ENCODE data around the gene SHLD2.
"Not testable (repeated sequence)": the region's sequence is repeated elsewhere in the genome, so short reads cannot be mapped to it uniquely, and the experiment has no call there.

The SHLD2 gene

DNA sequence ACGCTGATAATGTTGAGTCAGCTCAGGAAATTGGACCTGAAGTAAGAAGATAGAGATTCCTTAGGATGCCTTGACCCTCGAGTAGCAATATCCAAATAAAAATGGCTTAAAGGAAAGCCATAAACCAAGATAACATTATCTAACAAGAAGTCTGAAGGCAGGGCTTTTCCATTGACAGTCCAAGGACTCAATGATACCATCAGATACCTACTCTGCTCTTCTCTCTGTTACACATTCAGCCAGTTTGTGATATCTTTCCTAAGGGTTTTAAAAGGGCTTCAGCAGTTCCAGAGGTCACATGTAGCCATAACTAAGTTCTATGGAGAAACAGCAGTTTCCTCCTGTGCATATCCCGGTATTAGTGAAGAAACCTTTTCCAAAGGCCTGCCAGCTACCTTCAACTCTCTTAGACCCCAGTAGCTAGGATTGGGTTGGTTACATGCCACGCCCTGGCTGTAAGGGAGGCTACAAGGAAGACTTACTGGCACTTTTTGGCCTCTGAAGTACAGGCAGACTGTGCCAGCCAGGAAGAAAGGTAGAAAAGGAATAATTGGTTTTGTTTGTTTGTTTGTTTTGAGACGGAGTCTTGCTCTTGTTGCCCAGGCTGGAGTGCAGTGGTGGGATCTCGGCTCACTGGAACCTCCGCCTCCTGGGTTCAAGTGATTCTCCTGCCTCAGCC, 10.6 kb downstream of the SHLD2 start:
- no peak for DNase-seq (ENCODE audit: low read depth)
- no peak overlapping the region for H3K4me3 ChIP-seq (ENCODE audit: low read length)
- no peak for TF ChIP-seq CTCF (conservative IDR thresholded peaks at IDR 0.05; ENCODE audit: low read depth, low read length)

DNA sequence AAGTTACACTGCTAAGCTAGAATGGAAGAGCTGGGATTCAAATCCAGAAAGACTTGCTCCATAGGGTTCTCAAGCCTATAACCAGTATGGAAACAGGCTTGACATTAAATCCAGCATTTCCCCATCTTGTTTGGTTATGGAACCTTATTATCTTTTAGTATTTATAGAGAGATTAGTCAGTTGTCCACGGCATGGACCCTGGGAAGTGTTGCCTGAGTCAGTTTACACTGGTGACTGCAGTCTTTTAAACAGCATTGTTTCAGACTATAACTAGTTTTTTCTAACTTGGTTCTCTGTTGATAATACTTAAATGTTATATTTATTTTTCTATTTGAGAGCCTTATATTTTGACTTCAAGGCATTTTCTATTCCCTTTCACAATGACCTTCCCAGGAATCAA, 23.1 kb downstream of the SHLD2 start:
- not testable (repeated sequence) for DNase-seq (ENCODE audit: low read depth)

DNA sequence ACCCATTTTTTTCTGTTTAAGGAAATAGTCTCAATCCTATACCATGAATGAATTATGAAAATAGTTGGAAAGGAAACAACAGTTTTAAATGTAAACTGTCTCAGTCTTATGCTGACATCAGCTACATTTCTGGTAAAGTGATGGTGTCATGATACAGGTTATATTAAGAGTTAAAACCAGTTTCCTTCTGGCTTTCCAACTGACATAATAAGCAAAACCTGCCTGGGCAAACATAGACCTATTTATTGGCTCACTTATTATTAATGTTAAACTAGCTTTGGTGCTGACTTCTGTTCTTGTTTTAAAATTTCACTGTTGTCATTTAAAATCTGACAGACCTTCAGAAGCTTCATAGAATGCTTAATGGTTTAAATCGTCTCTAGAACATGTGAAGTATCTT, 24.0 kb downstream of the SHLD2 start:
- DNase-seq (ENCODE audit: low read depth); H3K4me3 ChIP-seq (ENCODE audit: low read length): not testable (repeated sequence)

More for the DNA sequence above, 23.1 kb downstream of the SHLD2 start:
- H3K4me3 ChIP-seq (ENCODE audit: low read length): not testable (repeated sequence)

DNA sequence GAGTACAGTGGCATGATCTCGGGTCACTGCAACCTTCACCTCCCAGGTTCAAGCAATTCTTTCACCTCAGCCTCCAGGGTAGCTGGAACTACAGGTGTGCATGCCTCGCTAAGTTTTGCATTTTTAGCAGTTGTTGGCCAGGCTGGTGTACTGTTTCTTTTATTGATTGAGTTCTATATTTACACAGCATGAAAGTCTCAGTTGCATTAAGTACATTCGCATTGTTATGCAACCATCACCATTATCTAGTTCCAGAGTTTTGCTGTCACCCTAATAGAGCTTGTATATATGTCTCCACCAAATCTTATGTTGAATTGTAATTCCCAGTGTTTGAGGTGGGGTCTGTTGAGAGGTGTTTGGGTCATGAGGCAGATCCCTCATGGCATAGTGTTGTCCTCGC, 28.3 kb downstream of the SHLD2 start:
- H3K4me3 ChIP-seq (ENCODE audit: low read length); DNase-seq (ENCODE audit: low read depth): not testable (repeated sequence)

- DNase-seq (ENCODE audit: low read depth); H3K4me3 ChIP-seq (ENCODE audit: low read length): not testable (repeated sequence)
Observed at GRCh38 chr10:87127048-87127447, 32.0 kb downstream of the SHLD2 start.

- not testable (repeated sequence) for H3K4me3 ChIP-seq (ENCODE audit: low read length); DNase-seq (ENCODE audit: low read depth)
Observed at GRCh38 chr10:87127607-87128156, 32.7 kb downstream of the SHLD2 start.

DNA sequence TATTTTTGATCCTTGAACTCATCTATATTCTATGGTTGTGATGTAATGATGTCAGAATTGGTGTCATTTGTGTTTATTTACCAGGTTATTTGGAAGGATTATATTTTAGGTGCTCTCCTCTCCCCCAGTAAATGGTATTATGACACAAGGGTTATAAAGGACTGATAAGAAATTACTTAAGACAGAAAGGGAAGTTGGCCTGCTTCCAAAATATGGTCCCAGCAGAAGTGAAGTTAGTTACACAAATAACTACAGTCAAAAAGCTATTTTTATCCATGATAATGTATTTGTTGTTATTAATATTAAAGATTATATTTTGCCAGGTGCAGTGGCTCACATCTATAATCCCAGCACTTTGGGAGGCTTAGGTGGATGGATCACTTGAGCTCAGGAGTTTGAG, 37.2 kb downstream of the SHLD2 start:
- DNase-seq (ENCODE audit: low read depth): peak; percentile 15
- H3K4me3 ChIP-seq (ENCODE audit: low read length): not testable (repeated sequence)

DNA sequence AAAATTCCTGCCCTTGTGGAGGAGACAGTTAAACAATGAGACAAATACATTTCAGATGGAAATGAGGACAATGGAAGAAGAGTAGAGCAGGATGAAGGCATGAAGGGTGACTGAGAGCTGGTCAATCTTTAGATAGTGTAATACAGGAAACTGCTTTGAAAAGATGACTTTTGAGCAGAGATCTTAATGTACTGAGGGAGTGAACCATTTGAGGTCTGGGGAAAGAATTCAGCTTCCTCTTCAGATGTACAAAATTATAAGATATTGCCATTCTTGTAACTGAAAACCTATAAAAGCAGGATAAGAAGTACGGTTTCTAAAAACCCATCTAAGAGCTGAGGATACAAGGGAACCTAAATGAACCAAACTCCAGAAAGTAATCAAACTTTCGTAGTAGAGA, 38.9 kb downstream of the SHLD2 start:
- DNase-seq (ENCODE audit: low read depth); H3K4me3 ChIP-seq (ENCODE audit: low read length): not testable (repeated sequence)

DNA sequence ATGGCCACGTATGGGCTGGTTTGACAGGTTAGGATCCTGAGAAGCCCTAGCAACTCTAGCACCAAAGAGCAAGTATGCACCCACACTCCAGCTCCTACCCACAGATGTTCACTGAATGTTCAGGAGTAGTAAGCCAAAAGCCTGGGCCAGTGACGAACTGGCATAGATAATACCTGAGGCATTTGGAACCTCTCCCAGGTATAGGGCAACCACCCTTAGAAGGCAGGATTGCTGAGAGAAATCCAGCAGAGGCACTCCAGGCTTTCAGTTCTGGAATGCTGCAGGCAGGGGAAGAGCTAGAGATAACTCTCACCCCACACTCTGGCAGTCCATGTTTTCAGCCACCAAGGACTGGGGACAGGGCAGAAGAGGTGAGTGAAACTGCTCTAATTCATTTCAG, 39.4 kb downstream of the SHLD2 start:
- DNase-seq (ENCODE audit: low read depth); H3K4me3 ChIP-seq (ENCODE audit: low read length): not testable (repeated sequence)

DNA sequence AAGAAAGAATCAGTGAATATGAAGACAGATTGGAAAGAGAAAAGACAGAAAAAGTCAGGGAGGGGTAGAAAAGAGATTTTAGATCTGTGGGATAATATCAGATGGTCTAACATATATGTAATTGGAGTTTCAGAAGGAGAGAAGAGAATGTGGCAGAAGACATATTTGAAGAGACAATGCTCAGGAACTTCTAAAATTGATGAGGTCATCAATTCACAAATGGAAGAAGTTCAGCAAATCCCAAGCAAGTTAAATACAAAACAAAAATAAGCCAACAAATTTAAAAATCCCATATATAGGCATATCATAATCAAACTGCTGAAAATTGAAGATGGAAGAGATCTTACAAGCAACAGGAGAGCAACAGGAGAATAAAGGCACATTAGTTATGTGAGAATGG, 42.5 kb downstream of the SHLD2 start:
- not testable (repeated sequence) for DNase-seq (ENCODE audit: low read depth); H3K4me3 ChIP-seq (ENCODE audit: low read length)

DNA sequence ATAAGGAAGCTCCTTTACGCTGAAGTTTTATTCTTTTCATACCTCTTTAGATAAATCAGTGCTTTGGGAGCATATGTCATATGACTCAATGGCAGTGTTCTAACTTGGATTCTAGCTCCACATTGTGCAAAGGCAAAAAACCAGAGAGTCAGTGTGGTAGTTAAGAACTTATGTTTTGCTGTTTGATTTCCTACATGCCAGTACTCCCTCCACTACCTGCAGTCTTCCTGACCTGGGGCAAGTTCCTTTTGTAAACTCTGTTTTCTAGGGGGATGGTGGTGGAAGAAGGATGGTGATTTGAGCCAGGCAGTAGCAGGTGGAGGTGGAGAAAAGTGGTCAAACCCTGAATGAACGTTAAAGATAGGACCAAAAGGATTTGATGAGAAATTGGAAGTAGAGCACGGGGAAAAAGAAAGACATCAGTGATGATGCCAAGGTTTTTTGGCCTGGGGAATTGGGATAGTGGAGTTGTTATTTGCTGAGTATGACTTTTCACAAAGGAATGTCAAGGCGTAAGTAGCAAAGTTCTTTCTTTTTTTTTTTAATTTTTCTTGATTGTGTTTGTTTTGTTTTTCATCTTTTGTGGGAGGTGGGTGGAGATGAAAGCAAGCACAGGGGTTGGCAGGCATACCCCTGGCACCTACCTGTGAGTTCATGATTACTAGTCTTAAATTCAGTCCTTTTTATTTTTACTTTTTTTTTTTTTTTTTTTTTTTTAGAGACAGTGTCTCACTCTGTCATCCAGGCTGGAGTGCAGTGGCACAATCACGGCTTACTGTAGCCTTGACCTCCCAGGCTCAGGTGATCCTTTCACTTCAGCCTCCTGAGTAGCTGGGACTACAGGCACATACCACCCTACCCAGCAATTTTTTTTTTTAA, 47.5 kb downstream of the SHLD2 start:
- DNase-seq (ENCODE audit: low read depth); H3K4me3 ChIP-seq (ENCODE audit: low read length): not testable (repeated sequence)

DNA sequence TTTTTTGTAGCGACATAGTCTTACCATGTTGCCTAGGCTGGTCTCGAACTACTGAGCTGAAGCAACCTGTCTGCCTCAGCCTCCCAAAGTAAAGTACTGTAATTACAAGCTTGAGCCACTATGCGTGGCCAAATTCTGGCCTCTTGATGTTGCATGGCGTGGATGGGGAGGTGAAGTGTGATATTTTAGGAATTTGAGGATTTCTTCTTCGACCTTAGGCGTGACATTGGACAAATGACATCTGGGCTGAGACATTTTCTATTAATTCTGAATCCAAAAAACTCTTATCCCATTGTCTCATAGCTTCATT, 48.1 kb downstream of the SHLD2 start:
- DNase-seq (ENCODE audit: low read depth); H3K4me3 ChIP-seq (ENCODE audit: low read length): not testable (repeated sequence)

DNA sequence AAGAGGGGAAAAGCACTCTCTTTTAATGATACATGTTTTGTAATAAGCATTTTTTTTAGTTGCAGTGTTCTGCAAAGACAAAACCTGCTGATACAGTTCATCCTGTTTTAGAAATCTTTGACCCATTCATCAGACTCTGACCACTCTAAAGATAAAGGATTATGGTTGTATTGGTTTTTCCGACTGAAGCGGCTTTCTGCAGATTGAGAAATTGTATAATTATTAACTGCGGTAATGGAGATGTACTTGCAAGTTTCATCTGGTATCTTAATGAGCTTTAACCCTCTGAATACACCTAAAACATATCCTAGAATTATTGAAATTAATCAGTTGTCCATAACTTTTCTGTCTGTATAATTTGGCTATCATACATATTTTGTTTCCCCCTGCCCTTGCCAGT, 50.6 kb downstream of the SHLD2 start:
- not testable (repeated sequence) for DNase-seq (ENCODE audit: low read depth); H3K4me3 ChIP-seq (ENCODE audit: low read length)

GRCh38 chr10:87149020-87149609, 54.1 kb downstream of the SHLD2 start:
- H3K4me3 ChIP-seq (ENCODE audit: low read length); DNase-seq (ENCODE audit: low read depth): not testable (repeated sequence)

- H3K4me3 ChIP-seq (ENCODE audit: low read length); DNase-seq (ENCODE audit: low read depth): not testable (repeated sequence)
Observed at GRCh38 chr10:87151516-87151915, 56.5 kb downstream of the SHLD2 start.

- not testable (repeated sequence) for DNase-seq (ENCODE audit: low read depth); H3K4me3 ChIP-seq (ENCODE audit: low read length)
Observed at GRCh38 chr10:87156841-87157240, 61.8 kb downstream of the SHLD2 start.

- peak; percentile 13 for DNase-seq (ENCODE audit: low read depth)
- H3K4me3 ChIP-seq (ENCODE audit: low read length): not testable (repeated sequence)
Observed at GRCh38 chr10:87157821-87158220, 62.8 kb downstream of the SHLD2 start.

- H3K4me3 ChIP-seq (ENCODE audit: low read length); DNase-seq (ENCODE audit: low read depth): not testable (repeated sequence)
Observed at GRCh38 chr10:87162703-87163293, 67.8 kb downstream of the SHLD2 start.
